ENCODE measurements around the gene TMSB10.

DNA sequence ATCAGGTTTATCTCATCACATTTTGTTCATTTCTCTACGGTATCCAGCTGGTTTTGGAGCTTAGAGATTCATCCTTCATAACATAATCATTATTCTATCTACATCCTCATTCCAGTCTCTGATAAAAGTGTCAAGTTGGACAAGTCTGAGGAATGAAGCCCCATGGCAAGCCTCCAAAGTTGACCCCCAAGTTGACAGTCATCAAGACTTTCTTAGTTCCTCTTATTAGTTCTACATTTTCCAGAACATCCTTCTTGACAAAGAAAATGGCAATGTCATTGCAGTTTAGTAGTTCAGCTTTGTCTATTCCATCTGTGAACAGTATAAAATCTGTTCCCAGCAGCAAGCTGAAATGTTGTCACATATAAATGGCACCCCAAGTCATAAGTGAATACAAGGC, 4.5 kb upstream of the TMSB10 start:
- TF ChIP-seq, protein P1, sequence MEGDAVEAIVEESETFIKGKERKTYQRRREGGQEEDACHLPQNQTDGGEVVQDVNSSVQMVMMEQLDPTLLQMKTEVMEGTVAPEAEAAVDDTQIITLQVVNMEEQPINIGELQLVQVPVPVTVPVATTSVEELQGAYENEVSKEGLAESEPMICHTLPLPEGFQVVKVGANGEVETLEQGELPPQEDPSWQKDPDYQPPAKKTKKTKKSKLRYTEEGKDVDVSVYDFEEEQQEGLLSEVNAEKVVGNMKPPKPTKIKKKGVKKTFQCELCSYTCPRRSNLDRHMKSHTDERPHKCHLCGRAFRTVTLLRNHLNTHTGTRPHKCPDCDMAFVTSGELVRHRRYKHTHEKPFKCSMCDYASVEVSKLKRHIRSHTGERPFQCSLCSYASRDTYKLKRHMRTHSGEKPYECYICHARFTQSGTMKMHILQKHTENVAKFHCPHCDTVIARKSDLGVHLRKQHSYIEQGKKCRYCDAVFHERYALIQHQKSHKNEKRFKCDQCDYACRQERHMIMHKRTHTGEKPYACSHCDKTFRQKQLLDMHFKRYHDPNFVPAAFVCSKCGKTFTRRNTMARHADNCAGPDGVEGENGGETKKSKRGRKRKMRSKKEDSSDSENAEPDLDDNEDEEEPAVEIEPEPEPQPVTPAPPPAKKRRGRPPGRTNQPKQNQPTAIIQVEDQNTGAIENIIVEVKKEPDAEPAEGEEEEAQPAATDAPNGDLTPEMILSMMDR (IDR thresholded peaks at IDR 0.05; ENCODE audit: insufficient read depth, low read length, poor library complexity, severe bottlenecking), result no peak
- no peak for TF ChIP-seq EZH2phosphoT487 (conservative IDR thresholded peaks at IDR 0.05; ENCODE audit: low read length)
